HCT116 (cell line): Measurements from ENCODE around the gene PITRM1. TPM values are rescaled to one million over a fixed set of nuclear protein-coding genes. Genes with fewer than 3 reads are reported as not detected.

Experiments used
- ATAC-seq: fragments of 200-7000 bp; cut with Tn5 transposase; 2 replicates; pipeline ENCODE4 v1.9.1; 2020; ENCODE audit warnings: mild to moderate bottlenecking, moderate library complexity
- BruUV-seq: library from RNA; stranded (reverse); fragments of 400-500 nt; replicated peaks from 2 replicates; lab custom pipeline; 2021; lab: Mats Ljungman, UMichigan
- CTCF ChIA-PET: fragments of 300-600 bp; sonication (Branson Sonifier 250); formaldehyde crosslinking; loops from one replicate; lab custom pipeline; 2021; ENCODE audit warnings: antibody characterized with exemption; lab: Charles Lee
- POLR2A ChIA-PET: fragments of 300-600, 350-600 bp; sonication (Branson Sonifier 250); formaldehyde crosslinking; loops from one replicate; lab custom pipeline; 2021; ENCODE audit warnings: antibody characterized with exemption; lab: Charles Lee
- RAD21 ChIA-PET, 2 experiments: fragments of 300-600 bp; sonication (Branson Sonifier 250); formaldehyde crosslinking; loops; one replicate each; lab custom pipeline; 2023; ENCODE audit warnings: low total read pairs in 2 of 2; ENCODE audit not compliant: uncharacterized antibody in 2 of 2, unreplicated experiment in 2 of 2, low non-redundant PET in 1 of 2; lab: Charles Lee
- DNase-seq: peaks from one replicate; pipeline ENCODE4 v3.0.0-alpha.2; 2010; ENCODE audit warnings: low read depth, low spot score
- H2AFZ ChIP-seq: fragments of 200-600 bp; shearing (Covaris generic), sonication (generic); 2 replicates; pipeline ENCODE4 v1.6.1; 2017; ENCODE audit warnings: low read depth, mixed run types, mixed read lengths, antibody characterized with exemption, low read length; ENCODE audit not compliant: poor library complexity, severe bottlenecking
- H3K27ac ChIP-seq: 2 replicates; pipeline ENCODE4 v1.5.1; 2012; ENCODE audit warnings: low read depth, low read length
- H3K27me3 ChIP-seq: fragments of 200-600 bp; sonication (generic); 2 replicates; pipeline ENCODE4 v1.6.1; 2016; ENCODE audit warnings: mixed run types, low read length, mixed read lengths; ENCODE audit not compliant: insufficient read depth
- H3K36me3 ChIP-seq, 2 experiments: fragments of 200-500 bp in 1 of 2; fragments of 200-600 bp in 1 of 2; sonication (Bioruptor generic) in 1 of 2; sonication (generic) in 1 of 2; 2 replicates each; pipeline versions ENCODE4 v1.5.1 to v1.6.1; 2014 to 2016; ENCODE audit warnings: low read length in 2 of 2, inconsistent platforms in 1 of 2, mixed read lengths in 1 of 2, mixed run types in 1 of 2; ENCODE audit not compliant: insufficient read depth in 2 of 2, control insufficient read depth in 1 of 2
- H3K4me1 ChIP-seq, 2 experiments: fragments of 200-600 bp in 1 of 2; sonication (generic) in 1 of 2; 2 replicates each; pipeline versions ENCODE4 v1.5.1 to v1.6.1; 2012 to 2017; ENCODE audit warnings: low read length in 2 of 2, inconsistent platforms in 1 of 2, mild to moderate bottlenecking in 1 of 2, mixed read lengths in 1 of 2, mixed run types in 1 of 2, moderate library complexity in 1 of 2; ENCODE audit not compliant: insufficient read depth in 2 of 2, control insufficient read depth in 1 of 2
- H3K4me2 ChIP-seq: fragments of 200-600 bp; sonication (generic); 2 replicates; pipeline ENCODE4 v1.6.1; 2017; ENCODE audit warnings: mixed run types, low read length, mixed read lengths
- H3K4me3 ChIP-seq, 2 experiments: fragments of 200-600 bp in 1 of 2; sonication (generic) in 1 of 2; replicated peaks in 1 of 2; 2 replicates each; pipeline ENCODE4 v1.5.1; 2011 to 2016; ENCODE audit warnings: low read length in 2 of 2, control low read depth in 1 of 2, low read depth in 1 of 2, mild to moderate bottlenecking in 1 of 2, mixed read lengths in 1 of 2, mixed run types in 1 of 2
- H3K79me2 ChIP-seq: fragments of 200-600 bp; sonication (generic); 2 replicates; pipeline ENCODE4 v1.6.1; 2017; ENCODE audit warnings: mild to moderate bottlenecking, mixed run types, low read length, moderate library complexity, mixed read lengths; ENCODE audit not compliant: insufficient read depth
- H3K9ac ChIP-seq: fragments of 200-600 bp; sonication (generic); 2 replicates; pipeline ENCODE4 v1.6.1; 2016; ENCODE audit warnings: low read length, mixed read lengths
- H3K9me2 ChIP-seq: fragments of 200-600 bp; sonication (generic), shearing (Covaris generic); 2 replicates; pipeline ENCODE4 v1.6.1; 2017; ENCODE audit warnings: mixed run types, mild to moderate bottlenecking, moderate library complexity; ENCODE audit not compliant: insufficient read depth
- H3K9me3 ChIP-seq, 2 experiments: fragments of 200-500 bp in 1 of 2; fragments of 200-600 bp in 1 of 2; sonication (Bioruptor generic) in 1 of 2; sonication (generic) in 1 of 2; 2 replicates each; pipeline ENCODE4 v1.6.1; 2014 to 2017; ENCODE audit warnings: low read length in 2 of 2, mixed read lengths in 2 of 2, inconsistent platforms in 1 of 2, low read depth in 1 of 2, mild to moderate bottlenecking in 1 of 2, mixed run types in 1 of 2, moderate library complexity in 1 of 2; ENCODE audit not compliant: control insufficient read depth in 1 of 2, insufficient read depth in 1 of 2
- H4K20me1 ChIP-seq: fragments of 200-600 bp; sonication (generic), shearing (Covaris generic); 2 replicates; pipeline ENCODE4 v1.6.1; 2017; ENCODE audit warnings: mixed run types, mild to moderate bottlenecking, moderate library complexity; ENCODE audit not compliant: insufficient read depth
- CBX3 ChIP-seq: IDR thresholded peaks from 2 replicates; pipeline ENCODE4 v1.6.1; 2012; ENCODE audit warnings: low read depth
- CEBPB ChIP-seq: IDR thresholded peaks from 2 replicates; pipeline ENCODE4 v1.6.1; 2012; ENCODE audit warnings: low read depth
- CTCF ChIP-seq, 3 experiments: fragments of 200-600 bp in 1 of 3; sonication (generic) in 1 of 3; IDR thresholded peaks in 2 of 3; conservative IDR thresholded peaks in 1 of 3; 2 replicates each; pipeline ENCODE4 v1.5.1; 2012 to 2017; ENCODE audit warnings: low read depth in 2 of 3, low read length in 2 of 3, antibody characterized with exemption in 1 of 3, borderline replicate concordance in 1 of 3, control low read depth in 1 of 3, mild to moderate bottlenecking in 1 of 3, mixed read lengths in 1 of 3, mixed run types in 1 of 3, moderate library complexity in 1 of 3; ENCODE audit not compliant: insufficient read depth in 1 of 3
- EZH2 ChIP-seq: fragments of 200-600 bp; sonication (generic); IDR thresholded peaks from 2 replicates; pipeline ENCODE4 v1.6.1; 2017; ENCODE audit warnings: antibody characterized with exemption, mixed run types
- FOSL1 ChIP-seq: IDR thresholded peaks from 2 replicates; pipeline ENCODE4 v1.6.1; 2012; ENCODE audit warnings: low read depth
- JUND ChIP-seq: IDR thresholded peaks from 2 replicates; pipeline ENCODE4 v1.6.1; 2012
- POLR2AphosphoS5 ChIP-seq: IDR thresholded peaks from 2 replicates; pipeline ENCODE4 v1.6.1; 2011; ENCODE audit warnings: mild to moderate bottlenecking, low read depth, low read length, moderate library complexity
- RAD21 ChIP-seq: IDR thresholded peaks from 2 replicates; pipeline ENCODE4 v1.6.1; 2012; ENCODE audit warnings: low read depth, mild to moderate bottlenecking
- SIN3A ChIP-seq: IDR thresholded peaks from 2 replicates; pipeline ENCODE4 v1.6.1; 2012; ENCODE audit warnings: low read depth
- SP1 ChIP-seq: IDR thresholded peaks from 2 replicates; pipeline ENCODE4 v1.6.1; 2012; ENCODE audit warnings: low read depth
- SRF ChIP-seq: IDR thresholded peaks from 2 replicates; pipeline ENCODE4 v1.6.1; 2012; ENCODE audit warnings: low read depth
- TCF7L2 ChIP-seq: IDR thresholded peaks from 2 replicates; pipeline ENCODE4 v1.7.0; 2011; ENCODE audit warnings: borderline replicate concordance, inconsistent platforms; ENCODE audit not compliant: insufficient read depth, insufficient read length; ENCODE audit errors: extremely low read depth
- ZBTB33 ChIP-seq: IDR thresholded peaks from 2 replicates; pipeline ENCODE4 v1.6.1; 2011; ENCODE audit warnings: mild to moderate bottlenecking, low read length, moderate library complexity; ENCODE audit not compliant: insufficient replicate concordance; ENCODE audit errors: extremely low read depth
- ZNF274 ChIP-seq: fragments of 200-500 bp; sonication (Bioruptor generic); IDR thresholded peaks from 2 replicates; pipeline ENCODE4 v1.6.1; 2014; ENCODE audit warnings: mild to moderate bottlenecking, low read depth, low read length, inconsistent platforms
- intact Hi-C: fragments of 100-400 bp; cut with micrococcal nuclease; formaldehyde crosslinking; loops from 2 replicates; pipeline ENCODE4 v1.10.0; 2022
- total RNA-seq: library from RNA; stranded (reverse); gene quantifications from one replicate; pipeline ENCODE4 v1.2.1, GENCODE V29; 2021; ENCODE audit not compliant: unreplicated experiment
- TF ChIP-seq, protein P1 (sequence below): IDR thresholded peaks from 2 replicates; pipeline ENCODE4 v1.6.1; 2012
- TF ChIP-seq, protein P2 (sequence below): IDR thresholded peaks from 2 replicates; pipeline ENCODE4 v1.6.1; 2012

The PITRM1 gene
- total RNA-seq, 1 experiment from 2014 or later: 59.5 TPM

- Histone ChIP-seq H2AFZ (no peak overlapping the region), H3K4me2 (no peak overlapping the region), H3K79me2 (no peaks in the 10 kb centered on the region), H3K4me3 (no peak overlapping the region), H3K9me3 (no peaks in the 10 kb centered on the region), H3K27me3 (no peaks in the 10 kb centered on the region), H3K9ac (no peak overlapping the region), H3K4me1 (no peaks in the 10 kb centered on the region), H4K20me1 (no peaks in the 10 kb centered on the region)
- intact Hi-C loops: no loop called here
- no peak for DNase-seq
- POLR2A ChIA-PET: no interaction called here
- CTCF ChIA-PET: no interaction called here
- ATAC-seq: no peak
- no TSS peak for BruUV-seq
- RAD21 ChIA-PET: no interaction called here
- TF ChIP-seq TCF7L2 (no peak), SIN3A (no peak), POLR2AphosphoS5 (no peak), ZBTB33 (no peak), CBX3 (no peak), CEBPB (no peak), RAD21 (no peak), ZNF274 (no peak)
- TF ChIP-seq, all 23 proteins: peak for 0
- Histone ChIP-seq H3K27ac (no peak overlapping the region), H3K9me2 (no peaks in the 10 kb centered on the region), H3K36me3 (peaks cover 25 to 51% of the 10 kb centered on the region in 2 experiments)
Observed at GRCh38 chr10:3150366-3150765, 22.2 kb downstream of the PITRM1 start.

GRCh38 chr10:3149918-3150317 lies 22.7 kb downstream of the PITRM1 start:
- H3K36me3 ChIP-seq: peaks cover 24 to 51% of the 10 kb centered on the region in 2 experiments
- TF ChIP-seq, protein P1, sequence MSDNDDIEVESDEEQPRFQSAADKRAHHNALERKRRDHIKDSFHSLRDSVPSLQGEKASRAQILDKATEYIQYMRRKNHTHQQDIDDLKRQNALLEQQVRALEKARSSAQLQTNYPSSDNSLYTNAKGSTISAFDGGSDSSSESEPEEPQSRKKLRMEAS: no peak
- TF ChIP-seq JUND (no peak), SRF (no peak), SIN3A (no peak), SP1 (no peak), EZH2 (no peak), TCF7L2 (no peak), FOSL1 (no peak), CTCF (IDR thresholded peaks at IDR 0.05 in 2 of 3, conservative IDR thresholded peaks at IDR 0.05 in 1 of 3; ENCODE audit: borderline replicate concordance in 1 of 3, insufficient read depth in 1 of 3, low read depth in 2 of 3, low read length in 2 of 3) (no peak)
- TF ChIP-seq, protein P2, sequence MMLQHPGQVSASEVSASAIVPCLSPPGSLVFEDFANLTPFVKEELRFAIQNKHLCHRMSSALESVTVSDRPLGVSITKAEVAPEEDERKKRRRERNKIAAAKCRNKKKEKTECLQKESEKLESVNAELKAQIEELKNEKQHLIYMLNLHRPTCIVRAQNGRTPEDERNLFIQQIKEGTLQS: no peak

More at GRCh38 chr10:3149918-3150317, 22.7 kb downstream of the PITRM1 start:
- Histone ChIP-seq H3K4me2 (no peak overlapping the region), H3K4me3 (no peak overlapping the region), H3K9ac (no peak overlapping the region), H2AFZ (no peak overlapping the region), H3K27ac (no peak overlapping the region), H3K27me3 (no peaks in the 10 kb centered on the region), H3K4me1 (no peaks in the 10 kb centered on the region), H4K20me1 (no peaks in the 10 kb centered on the region), H3K9me3 (no peaks in the 10 kb centered on the region), H3K79me2 (no peaks in the 10 kb centered on the region), H3K9me2 (no peaks in the 10 kb centered on the region)
- BruUV-seq: no TSS peak
- ChIA-PET RAD21 (no interaction called here), POLR2A (no interaction called here), CTCF (no interaction called here)
- DNase-seq (no peak), ATAC-seq (no peak)
- intact Hi-C loops: no loop called here
